IMR-90 (cell line): Measurements from ENCODE around the gene DIPK1A. TPM values are rescaled to one million over a fixed set of nuclear protein-coding genes. Genes with fewer than 3 reads are reported as not detected.

Experiments used
- ATAC-seq: fragments of 200-7000 bp; cut with Tn5 transposase; 2 replicates; pipeline ENCODE4 v1.9.1; 2020; ENCODE audit warnings: low read depth, mild to moderate bottlenecking, moderate library complexity
- BruUV-seq: library from RNA; stranded (reverse); fragments of 400-500 nt; replicated peaks from 2 replicates; lab custom pipeline; 2021; lab: Mats Ljungman, UMichigan
- CTCF ChIA-PET: fragments of 300-600 bp; formaldehyde crosslinking; extraction: SDS; loops from one replicate; lab custom pipeline; 2021; ENCODE audit warnings: antibody characterized with exemption; lab: Yijun Ruan, JAX
- POLR2A ChIA-PET: fragments of 300-600 bp; sonication (Branson Sonifier 250); formaldehyde crosslinking; loops from one replicate; lab custom pipeline; 2022; ENCODE audit warnings: antibody characterized with exemption; ENCODE audit not compliant: unreplicated experiment; lab: Charles Lee
- DNase-seq: peaks from one replicate; pipeline ENCODE4 v3.0.0; 2013
- H2AFZ ChIP-seq: replicated peaks from 2 replicates; pipeline ENCODE3; 2013; ENCODE audit warnings: low read length, mild to moderate bottlenecking; ENCODE audit not compliant: poor library complexity
- H2AK5ac ChIP-seq: 2 replicates; pipeline ENCODE4 v1.6.1; 2013; ENCODE audit warnings: low read depth, low read length, inconsistent platforms
- H2AK9ac ChIP-seq: replicated peaks from 2 replicates; pipeline ENCODE3; 2013; ENCODE audit warnings: mild to moderate bottlenecking, low read depth, low read length, moderate library complexity; ENCODE audit not compliant: poor library complexity
- H2BK120ac ChIP-seq: 2 replicates; pipeline ENCODE4 v1.6.1; 2013; ENCODE audit warnings: low read depth, low read length, inconsistent platforms
- H2BK15ac ChIP-seq: 3 replicates; pipeline ENCODE4 v1.6.1; 2013; ENCODE audit warnings: low read depth, low read length, inconsistent platforms
- H2BK20ac ChIP-seq: 2 replicates; pipeline ENCODE4 v1.6.1; 2013; ENCODE audit warnings: low read depth, mild to moderate bottlenecking, inconsistent platforms, low read length, moderate library complexity
- H2BK5ac ChIP-seq: 2 replicates; pipeline ENCODE4 v1.6.1; 2013; ENCODE audit warnings: mild to moderate bottlenecking, low read depth, low read length, inconsistent platforms; ENCODE audit not compliant: poor library complexity, severe bottlenecking
- H3K14ac ChIP-seq: replicated peaks from 2 replicates; pipeline ENCODE4 v1.6.1; 2013; ENCODE audit warnings: low read depth, low read length, inconsistent platforms
- H3K18ac ChIP-seq: 2 replicates; pipeline ENCODE4 v1.6.1; 2013; ENCODE audit warnings: low read depth, low read length, control low read depth
- H3K23ac ChIP-seq: 2 replicates; pipeline ENCODE4 v1.6.1; 2013; ENCODE audit warnings: low read depth, low read length, inconsistent platforms
- H3K27ac ChIP-seq: 2 replicates; pipeline ENCODE4 v1.5.1; 2013; ENCODE audit warnings: mild to moderate bottlenecking, control low read depth, low read length; ENCODE audit not compliant: insufficient read depth
- H3K27me3 ChIP-seq: 2 replicates; pipeline ENCODE4 v1.6.1; 2013; ENCODE audit warnings: low read length; ENCODE audit not compliant: control insufficient read depth, insufficient read depth
- H3K36me3 ChIP-seq: 2 replicates; pipeline ENCODE4 v1.6.1; 2013; ENCODE audit warnings: low read length, mixed read lengths; ENCODE audit not compliant: control insufficient read depth, insufficient read depth
- H3K4ac ChIP-seq: 2 replicates; pipeline ENCODE4 v1.6.1; 2013; ENCODE audit warnings: low read depth, low read length, inconsistent platforms
- H3K4me1 ChIP-seq: 2 replicates; pipeline ENCODE4 v1.6.1; 2013; ENCODE audit warnings: low read length, mixed read lengths; ENCODE audit not compliant: control insufficient read depth, insufficient read depth
- H3K4me2 ChIP-seq: 2 replicates; pipeline ENCODE4 v1.6.1; 2013; ENCODE audit warnings: low read depth, mild to moderate bottlenecking, control low read depth, low read length, moderate library complexity
- H3K4me3 ChIP-seq: 2 replicates; pipeline ENCODE4 v1.5.1; 2013; ENCODE audit warnings: low read depth, mild to moderate bottlenecking, control low read depth, low read length, moderate library complexity; ENCODE audit not compliant: insufficient read depth
- H3K56ac ChIP-seq: 2 replicates; pipeline ENCODE4 v1.6.1; 2013; ENCODE audit warnings: low read length, inconsistent platforms; ENCODE audit not compliant: insufficient read depth; ENCODE audit errors: extremely low read depth
- H3K79me1 ChIP-seq, 2 experiments: 2 replicates each; pipeline ENCODE4 v1.6.1; 2013; ENCODE audit warnings: low read length in 2 of 2, inconsistent platforms in 1 of 2, low read depth in 1 of 2
- H3K9ac ChIP-seq: 2 replicates; pipeline ENCODE4 v1.6.1; 2013; ENCODE audit warnings: low read depth, low read length, control low read depth
- H3K9me1 ChIP-seq: 2 replicates; pipeline ENCODE4 v1.6.1; 2013; ENCODE audit warnings: low read length, inconsistent platforms; ENCODE audit not compliant: insufficient read depth
- H3K9me3 ChIP-seq: 2 replicates; pipeline ENCODE4 v1.6.1; 2013; ENCODE audit warnings: low read length; ENCODE audit not compliant: control insufficient read depth, insufficient read depth
- H4K20me1 ChIP-seq: 2 replicates; pipeline ENCODE4 v1.6.1; 2013; ENCODE audit warnings: low read length, inconsistent platforms; ENCODE audit not compliant: insufficient read depth
- H4K5ac ChIP-seq: 2 replicates; pipeline ENCODE4 v1.6.1; 2013; ENCODE audit warnings: mild to moderate bottlenecking, low read depth, low read length, control low read depth
- H4K8ac ChIP-seq, 2 experiments: 2 replicates each; pipeline ENCODE4 v1.6.1; 2013; ENCODE audit warnings: low read depth in 2 of 2, low read length in 2 of 2, control low read depth in 1 of 2, inconsistent platforms in 1 of 2
- H4K91ac ChIP-seq: 2 replicates; pipeline ENCODE4 v1.6.1; 2013; ENCODE audit warnings: low read depth, low read length, inconsistent platforms; ENCODE audit not compliant: insufficient read depth
- CEBPB ChIP-seq: IDR thresholded peaks from 2 replicates; pipeline ENCODE4 v1.6.1; 2012; ENCODE audit warnings: low read depth, low read length, improper control_type of control experiment
- CTCF ChIP-seq: conservative IDR thresholded peaks from 2 replicates; pipeline ENCODE4 v1.5.1; 2012; ENCODE audit warnings: mild to moderate bottlenecking, low read depth, low read length, improper control_type of control experiment
- FOS ChIP-seq: fragments of 150-350 bp; IDR thresholded peaks from 2 replicates; pipeline ENCODE4 v1.6.1; 2016; ENCODE audit warnings: low read depth, low read length
- MAFK ChIP-seq: IDR thresholded peaks from 2 replicates; pipeline ENCODE4 v1.6.1; 2012; ENCODE audit warnings: low read depth, low read length, improper control_type of control experiment
- MXI1 ChIP-seq: IDR thresholded peaks from 2 replicates; pipeline ENCODE4 v1.6.1; 2012; ENCODE audit warnings: low read depth, mild to moderate bottlenecking, low read length, moderate library complexity, borderline replicate concordance
- NFE2L2 ChIP-seq: fragments of 150-350 bp; IDR thresholded peaks from 2 replicates; pipeline ENCODE4 v1.6.1; 2016; ENCODE audit warnings: low read depth, mild to moderate bottlenecking, low read length
- POLR2A ChIP-seq: IDR thresholded peaks from 2 replicates; pipeline ENCODE4 v1.6.1; 2012; ENCODE audit warnings: mild to moderate bottlenecking, low read depth, low read length
- RAD21 ChIP-seq: IDR thresholded peaks from 2 replicates; pipeline ENCODE4 v1.6.1; 2012; ENCODE audit warnings: low read length, improper control_type of control experiment
- RCOR1 ChIP-seq: IDR thresholded peaks from 2 replicates; pipeline ENCODE4 v1.6.1; 2012; ENCODE audit warnings: mild to moderate bottlenecking, low read length, improper control_type of control experiment; ENCODE audit not compliant: insufficient replicate concordance
- RFX5 ChIP-seq: IDR thresholded peaks from 2 replicates; pipeline ENCODE4 v1.8.0; 2012; ENCODE audit warnings: low read depth, mild to moderate bottlenecking, low read length, moderate library complexity
- SMC3 ChIP-seq: fragments of 150-350 bp; IDR thresholded peaks from 2 replicates; pipeline ENCODE4 v1.6.1; 2016; ENCODE audit warnings: low read depth, mild to moderate bottlenecking, antibody characterized with exemption, low read length, moderate library complexity
- USF2 ChIP-seq: fragments of 150-350 bp; IDR thresholded peaks from 2 replicates; pipeline ENCODE4 v1.6.1; 2017; ENCODE audit warnings: mild to moderate bottlenecking, antibody characterized with exemption, low read length, low read depth
- WGBS, 2 experiments: methylation state at CpG; one replicate each; pipeline versions ENCODE4 v1.1.5 to v1.1.7; 2013; ENCODE audit warnings: missing lambda C conversion rate in 2 of 2; ENCODE audit not compliant: insufficient read length in 1 of 2; ENCODE audit errors: extremely low coverage in 2 of 2; 5-methylcytosine and 5-hydroxymethylcytosine counted together
- dilution Hi-C: fragments of 300-500 bp; cut with HindIII; formaldehyde crosslinking; loops from one replicate; pipeline ENCODE4 v1.14.3; 2018; ENCODE audit warnings: low sequenced_read_pairs; ENCODE audit not compliant: unreplicated experiment
- in situ Hi-C: fragments of 300-500 bp; cut with MboI; formaldehyde crosslinking; loops from 3 replicates; pipeline ENCODE4 v1.14.3; 2019; ENCODE audit warnings: low sequenced_read_pairs, inconsistent platforms, mixed read lengths
- intact Hi-C: fragments of 100-400 bp; cut with micrococcal nuclease; formaldehyde crosslinking; loops from 2 replicates; pipeline ENCODE4 v1.10.0; 2022
- polyA plus RNA-seq, 3 experiments: library from polyadenylated mRNA; depleted of rRNA; stranded (reverse); fragments of >200 nt; gene quantifications; 2 replicates each; pipeline ENCODE4 v1.2.3, GENCODE V29; 2012; ENCODE audit warnings: low replicate concordance in 1 of 3
- total RNA-seq: library from RNA; depleted of rRNA; stranded (reverse); fragments of >200 nt; gene quantifications from 2 replicates; pipeline ENCODE4 v1.2.3, GENCODE V29; 2012
- TF ChIP-seq, protein P1 (sequence below): fragments of 150-350 bp; IDR thresholded peaks from 2 replicates; pipeline ENCODE4 v1.6.1; 2016; ENCODE audit warnings: low read depth, mild to moderate bottlenecking, low read length, moderate library complexity, borderline replicate concordance

Gene DIPK1A
- total and polyA plus RNA-seq, 2 of the 4 experiments (the other 2 are of a cell fraction): 4.7 to 5.7 TPM

GRCh38 chr1:92951141-92951582 lies 10.1 kb downstream of the DIPK1A start:
- peak overlapping the region; percentile 96 for H2BK5ac ChIP-seq
- H2AFZ ChIP-seq: peak overlapping the region; percentile 60
- peak overlapping the region; percentile 11 for H2AK9ac ChIP-seq
- H3K9ac ChIP-seq: no peak overlapping the region
- peak overlapping the region; percentile 82; the same call in 2 of the 3 replicates for H2BK15ac ChIP-seq
- TF ChIP-seq POLR2A: no peak
- no peak for TF ChIP-seq RFX5
- TF ChIP-seq RAD21: no peak
- TF ChIP-seq MXI1: 0 out of 2 replicates have a peak, but pooled peaks have one; percentile 17
- TF ChIP-seq, protein P1, sequence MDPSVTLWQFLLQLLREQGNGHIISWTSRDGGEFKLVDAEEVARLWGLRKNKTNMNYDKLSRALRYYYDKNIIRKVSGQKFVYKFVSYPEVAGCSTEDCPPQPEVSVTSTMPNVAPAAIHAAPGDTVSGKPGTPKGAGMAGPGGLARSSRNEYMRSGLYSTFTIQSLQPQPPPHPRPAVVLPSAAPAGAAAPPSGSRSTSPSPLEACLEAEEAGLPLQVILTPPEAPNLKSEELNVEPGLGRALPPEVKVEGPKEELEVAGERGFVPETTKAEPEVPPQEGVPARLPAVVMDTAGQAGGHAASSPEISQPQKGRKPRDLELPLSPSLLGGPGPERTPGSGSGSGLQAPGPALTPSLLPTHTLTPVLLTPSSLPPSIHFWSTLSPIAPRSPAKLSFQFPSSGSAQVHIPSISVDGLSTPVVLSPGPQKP: no peak
- TF ChIP-seq NFE2L2: peak; percentile 90
- TF ChIP-seq CTCF: no peak
- no peak for TF ChIP-seq FOS
- peak; percentile 43 for TF ChIP-seq MAFK
- no peak for TF ChIP-seq RCOR1
- no peak for TF ChIP-seq SMC3
- TF ChIP-seq CEBPB: peak; percentile 48; the same call in 1 of the 2 replicates
- TF ChIP-seq USF2: no peak
- ChIA-PET CTCF (interaction anchor here (0.9 kb wide), 1 partner anchor 10 kb away, joined by 4 read pairs; no protein-coding TSS in a partner anchor), POLR2A (interaction anchor here (0.6 kb wide), 1 partner anchor 38 kb away, joined by 3 read pairs; no protein-coding TSS in a partner anchor)
- WGBS, 2 experiments: 100% methylated on average over 2 of the region's 4 CpGs; no CpG with 5 or more reads in 1 of the 2 experiments
- dilution Hi-C loops: no loop called here
- peak overlapping the region; percentile 34 to 95; a peak in 3 of 4 replicates for H4K8ac ChIP-seq
- peak overlapping the region; percentile 46 for H4K5ac ChIP-seq
- peak overlapping the region; percentile 67 for H3K56ac ChIP-seq
- peaks cover 9% of the 10 kb centered on the region for H3K9me1 ChIP-seq
- peak overlapping the region; percentile 59; the same call in 1 of the 2 replicates for H3K4me2 ChIP-seq
- H3K4me1 ChIP-seq: peaks cover 8% of the 10 kb centered on the region
- H3K27ac ChIP-seq: peak overlapping the region; percentile 66
- H3K79me1 ChIP-seq: peaks cover 12 to 20% of the 10 kb centered on the region in 2 experiments; a peak in 3 of 4 replicates
- no peak overlapping the region; the same call in 1 of the 2 replicates for H3K4me3 ChIP-seq
- H2BK20ac ChIP-seq: peak overlapping the region; percentile 71
- BruUV-seq: no TSS peak
- in situ Hi-C loops: no loop called here
- peak overlapping the region; percentile 66 for H3K23ac ChIP-seq
- peak overlapping the region; percentile 96 for H2BK120ac ChIP-seq
- no peaks in the 10 kb centered on the region for H3K27me3 ChIP-seq
- peak; percentile 64 for ATAC-seq
- H3K14ac ChIP-seq: peak overlapping the region; percentile 72
- H3K18ac ChIP-seq: peak overlapping the region; percentile 86; the same call in 1 of the 2 replicates
- no peaks in the 10 kb centered on the region for H3K9me3 ChIP-seq
- H2AK5ac ChIP-seq: peak overlapping the region; percentile 78
- peak; percentile 71 for DNase-seq
- H4K20me1 ChIP-seq: no peaks in the 10 kb centered on the region
- intact Hi-C loops: loop anchor here (5.0 kb wide), 1 partner anchor 34 kb away; no protein-coding TSS in a partner anchor
- peak overlapping the region; percentile 86 for H3K4ac ChIP-seq
- H4K91ac ChIP-seq: peak overlapping the region; percentile 94
- no peaks in the 10 kb centered on the region for H3K36me3 ChIP-seq
